ENCODE data around the gene FKBP4. TPM values are rescaled to one million over a fixed set of nuclear protein-coding genes. Genes with fewer than 3 reads are reported as not detected.

The FKBP4 gene
- total RNA-seq (2016; rRNA removed; fragmentation: Illumina TruSeq; extraction: Trizol) (66.1 and 76.3 TPM in 2 replicates), polyA plus RNA-seq (2011; rRNA removed) (25.7 and 29.6 TPM in 2 replicates), polyA minus RNA-seq (2011; rRNA and poly(A)+ RNA removed; ENCODE audit: low replicate concordance) (40.3 and 144 TPM in 2 replicates), Bru-seq, nascent RNA (percentile 74 among the genes with signal in this experiment), BruChase-seq, experiment 1, labeled RNA remaining after a 6-hour chase (percentile 92 among the genes with signal in this experiment), BruChase-seq, experiment 2, labeled RNA remaining after a 2-hour chase (percentile 84 among the genes with signal in this experiment)
- total RNA-seq (2016; cell fraction: cytosol; rRNA removed; fragmentation: Illumina TruSeq; extraction: Trizol; ENCODE audit: low read depth), result 13.5 and 13.7 TPM in 2 replicates
- total RNA-seq (2016; cell fraction: insoluble cytoplasmic fraction; rRNA removed; fragmentation: Illumina TruSeq; extraction: Trizol), result 68.8 and 76.9 TPM in 2 replicates
- 26.7 and 27.9 TPM in 2 replicates for total RNA-seq (2016; cell fraction: membrane; rRNA removed; fragmentation: Illumina TruSeq; extraction: Trizol)
- 36.1 and 39.5 TPM in 2 replicates for total RNA-seq (2016; cell fraction: nucleus; rRNA removed; fragmentation: Illumina TruSeq; extraction: Trizol)
- 25.3 and 30.2 TPM in 2 replicates for polyA plus RNA-seq (2011; cell fraction: cytosol; rRNA removed)
- 27.1 and 32.0 TPM in 2 replicates for polyA plus RNA-seq (2011; cell fraction: nucleus; rRNA removed)
- polyA plus RNA-seq (2012), result 47.4 and 61.8 TPM in 2 replicates
- 10.6 TPM in 2 replicates for polyA plus RNA-seq (2016; cell fraction: cytosol; fragmentation: Illumina TruSeq; extraction: Trizol; ENCODE audit: low read depth)
- polyA plus RNA-seq (2016; cell fraction: insoluble cytoplasmic fraction; fragmentation: Illumina TruSeq; extraction: Trizol; ENCODE audit: low read depth), result 78.0 and 86.0 TPM in 2 replicates
- 15.7 and 16.7 TPM in 2 replicates for polyA plus RNA-seq (2016; cell fraction: membrane; fragmentation: Illumina TruSeq; extraction: Trizol; ENCODE audit: low read depth)
- 50.3 and 52.7 TPM in 2 replicates for polyA plus RNA-seq (2016; cell fraction: nucleus; fragmentation: Illumina TruSeq; extraction: Trizol; ENCODE audit: insufficient read depth, low read depth)
- polyA minus RNA-seq (2011; cell fraction: cytosol; rRNA and poly(A)+ RNA removed), result 26.7 and 28.6 TPM in 2 replicates
- 30.3 and 49.1 TPM in 2 replicates for polyA minus RNA-seq (2011; cell fraction: nucleus; rRNA and poly(A)+ RNA removed)
- long read RNA-seq, experiment 1, transcript FKBP4-201 (10 exons, 3,732 nt), result major isoform, 52 of 66 reads
- long read RNA-seq, experiment 1, partial matches to known transcripts, result 9 of 66 reads
- long read RNA-seq, experiment 1, other reads (novel, unspliced or antisense), result 5 of 66 reads
- long read RNA-seq, experiment 2, transcript FKBP4-201 (10 exons, 3,732 nt), result major isoform, 164 of 304 reads
- long read RNA-seq, experiment 2, partial matches to known transcripts, result 107 of 304 reads
- long read RNA-seq, experiment 2, other reads (novel, unspliced or antisense), result 33 of 304 reads

GRCh38 chr12:2794736-2795289 lies at the start of gene FKBP4:
FKBP4 (plus strand) TSS chr12:2794970; CDS start chr12:2795140, 170 bp downstream.
- 3% methylated on average over 28 of the region's 63 CpGs for WGBS (ENCODE audit: low lambda C conversion rate)
- CTCF ChIA-PET (ENCODE audit: low intra/inter-chr PET ratio, low total read pairs), result interaction anchor here (0.6 kb wide), 1 partner anchor 54 kb away, joined by 3 read pairs; no protein-coding TSS in a partner anchor
- Histone ChIP-seq H3K36me3 (replicated peaks in 1 of 2; ENCODE audit: control insufficient read depth in 1 of 2, insufficient read depth in 2 of 2, low read length in 2 of 2) (peaks cover 18 to 32% of the 10 kb centered on the region in 2 experiments), H3K4me1 (ENCODE audit: insufficient read depth, low read length) (peaks cover 43% of the 10 kb centered on the region), H3K9ac (ENCODE audit: insufficient read depth, low read depth, low read length) (peak within 1 kb of the TSS; percentile 80), H4K20me1 (ENCODE audit: insufficient read depth, low read length) (0 out of 2 replicates have a peak, but pooled peaks cover 4% of the 10 kb centered on the region), H3K4me3 (replicated peaks in 1 of 3; ENCODE audit: insufficient read depth in 1 of 3, low read depth in 2 of 3, low read length in 3 of 3) (peak within 1 kb of the TSS; percentile 61 to 81 (median 76)), H3K79me2 (ENCODE audit: insufficient read depth, low read length) (peaks cover 16% of the 10 kb centered on the region), H3K4me2 (ENCODE audit: low read depth, low read length) (peak within 1 kb of the TSS; percentile 92), H3K27me3 (ENCODE audit: control insufficient read depth in 1 of 2, insufficient read depth in 2 of 2, low read length in 2 of 2) (no peaks in the 10 kb centered on the region), H2AFZ (ENCODE audit: low read length) (no peak within 1 kb of the TSS), H3K9me3 (ENCODE audit: low read length) (no peaks in the 10 kb centered on the region), H3K27ac (ENCODE audit: extremely low read length, insufficient read depth, low read length) (peak within 1 kb of the TSS; percentile 43)
- DNase-seq (ENCODE audit: low spot score), result peak; percentile 55
- no peak for FAIRE-seq
- no TSS peak for BruUV-seq (replicated peaks)
- intact Hi-C loops (cut with micrococcal nuclease; ENCODE audit: unreplicated experiment) (no loop called here), in situ Hi-C loops (cut with HindIII; ENCODE audit: extremely low pct_ligation_motif_present, low pct_unique_long_range_greater_than_20kb) (no loop called here)
- ATAC-seq, result peak; percentile 78
- POLR2A ChIA-PET, result no interaction called here
- TF ChIP-seq SALL1 (CRISPR knock-in tag; IDR thresholded peaks at IDR 0.05) (peak; percentile 86), DR1 (CRISPR knock-in tag; IDR thresholded peaks at IDR 0.05) (no peak), ZNF160 (CRISPR knock-in tag; IDR thresholded peaks at IDR 0.05) (peak; percentile 88), FLYWCH1 (CRISPR knock-in tag; IDR thresholded peaks at IDR 0.05) (no peak), TEAD2 (CRISPR knock-in tag; IDR thresholded peaks at IDR 0.05) (peak; percentile 80; the same call in 1 of the 2 replicates), ZNF44 (CRISPR knock-in tag; IDR thresholded peaks at IDR 0.05) (no peak), YY1 (IDR thresholded peaks at IDR 0.05; ENCODE audit: insufficient read depth, insufficient replicate concordance, low read depth, low read length) (no peak), ZNF547 (CRISPR knock-in tag; IDR thresholded peaks at IDR 0.05) (peak; percentile 77; the same call in 1 of the 2 replicates), FOXA3 (CRISPR knock-in tag; IDR thresholded peaks at IDR 0.05) (peak; percentile 55), SP1 (IDR thresholded peaks at IDR 0.05) (no peak), SP1 (CRISPR knock-in tag; IDR thresholded peaks at IDR 0.05) (peak; percentile 22; the same call in 1 of the 2 replicates), DRAP1 (CRISPR knock-in tag; IDR thresholded peaks at IDR 0.05) (peak; percentile 72; the same call in 1 of the 2 replicates), PCBP2 (optimal IDR thresholded peaks at IDR 0.05; ENCODE audit: low read depth, low read length, poor library complexity, severe bottlenecking) (no peak), ZBTB20 (CRISPR knock-in tag; IDR thresholded peaks at IDR 0.05; ENCODE audit: borderline replicate concordance, low read depth) (0 out of 2 replicates have a peak, but pooled peaks have one; percentile 14), PPARG (CRISPR knock-in tag; conservative IDR thresholded peaks at IDR 0.05) (0 out of 2 replicates have a peak, but pooled peaks have one; percentile 14), SNAI1 (CRISPR knock-in tag; IDR thresholded peaks at IDR 0.05; ENCODE audit: borderline replicate concordance) (no peak)
- TF ChIP-seq, protein P1, sequence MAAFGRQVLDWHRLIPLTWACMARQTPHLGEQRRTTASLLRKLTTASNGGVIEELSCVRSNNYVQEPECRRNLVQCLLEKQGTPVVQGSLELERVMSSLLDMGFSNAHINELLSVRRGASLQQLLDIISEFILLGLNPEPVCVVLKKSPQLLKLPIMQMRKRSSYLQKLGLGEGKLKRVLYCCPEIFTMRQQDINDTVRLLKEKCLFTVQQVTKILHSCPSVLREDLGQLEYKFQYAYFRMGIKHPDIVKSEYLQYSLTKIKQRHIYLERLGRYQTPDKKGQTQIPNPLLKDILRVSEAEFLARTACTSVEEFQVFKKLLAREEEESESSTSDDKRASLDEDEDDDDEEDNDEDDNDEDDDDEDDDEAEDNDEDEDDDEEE (CRISPR knock-in tag; IDR thresholded peaks at IDR 0.05), result peak; percentile 90

Data from HepG2 (cell line).